HG03196 (cell line): Measurements from ENCODE around the gene LEO1.
A peak's percentile ranks its signal among the peaks of the same experiment; 100 is the strongest.

Experiments used
- ATAC-seq: cut with Tn5 transposase; IDR thresholded peaks from one replicate; pipeline ENCODE4 v1.9.1; 2021; ENCODE audit not compliant: unreplicated experiment

The LEO1 gene

GRCh38 chr15:51971375-51972133, at the start of gene LEO1:
LEO1 (minus strand) TSS chr15:51971778; CDS start chr15:51971745, 33 bp downstream.
- peak; percentile 86 for ATAC-seq

GRCh38 chr15:52021128-52021671, 49.6 kb upstream of the LEO1 start:
- no peak for ATAC-seq

- ATAC-seq, result no peak
These were observed 48.9 kb upstream of the LEO1 start for GRCh38 chr15:52020221-52021085.

- peak; percentile 53 for ATAC-seq
These were observed 48.0 kb upstream of the LEO1 start for GRCh38 chr15:52019394-52020220.

GRCh38 chr15:52018693-52019393, 47.3 kb upstream of the LEO1 start, which contains the start of gene MAPK6:
MAPK6 (plus strand) TSS chr15:52019219; CDS start chr15:52046461, 27,242 bp downstream.
- peak; percentile 68 for ATAC-seq

GRCh38 chr15:52018244-52018643, 46.7 kb upstream of the LEO1 start:
- no peak for ATAC-seq

- ATAC-seq, result no peak
These were observed 44.7 kb upstream of the LEO1 start for GRCh38 chr15:52016316-52016715.

GRCh38 chr15:52014616-52015015, 43.0 kb upstream of the LEO1 start:
- no peak for ATAC-seq

- ATAC-seq, result no peak
These were observed 41.7 kb upstream of the LEO1 start for GRCh38 chr15:52013151-52013791.

GRCh38 chr15:52012210-52012609, 40.6 kb upstream of the LEO1 start:
- ATAC-seq, result no peak

GRCh38 chr15:52011711-52012144, 40.1 kb upstream of the LEO1 start:
- no peak for ATAC-seq

GRCh38 chr15:52010633-52011595, 39.3 kb upstream of the LEO1 start:
- ATAC-seq, result no peak

- ATAC-seq, result no peak
These were observed 37.3 kb upstream of the LEO1 start for GRCh38 chr15:52008698-52009434.

GRCh38 chr15:52008359-52008697, 36.8 kb upstream of the LEO1 start:
- no peak for ATAC-seq

- peak; percentile 37 for ATAC-seq
These were observed 35.2 kb upstream of the LEO1 start for GRCh38 chr15:52006702-52007340.

- peak; percentile 63 for ATAC-seq
These were observed 34.4 kb upstream of the LEO1 start for GRCh38 chr15:52005748-52006701.
